ENCODE data around the gene CFAP77. TPM values are rescaled to one million over a fixed set of nuclear protein-coding genes. Genes with fewer than 3 reads are reported as not detected.
A peak's percentile ranks its signal among the peaks of the same experiment; 100 is the strongest.

CFAP77 gene
- total RNA-seq, 1 donor from 2014 or later: 0.13 TPM

DNA sequence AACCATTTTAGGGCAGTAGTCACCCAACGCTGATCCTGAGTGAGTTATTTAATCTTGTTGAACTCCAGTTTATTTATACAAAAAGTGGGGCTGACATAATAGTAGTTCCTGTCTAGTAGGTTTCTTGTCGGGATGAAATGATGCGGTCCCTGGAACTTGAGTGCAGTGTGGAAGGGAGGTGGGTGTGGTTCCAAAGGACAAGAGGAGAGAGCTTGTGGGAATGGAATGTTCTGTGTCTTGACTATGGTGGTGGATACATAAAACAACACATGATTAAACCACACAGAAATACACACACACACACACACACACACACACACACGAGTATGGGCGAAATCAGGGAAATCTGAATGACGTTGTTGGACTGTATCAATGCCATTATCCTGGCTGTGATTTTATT, 106.3 kb downstream of the CFAP77 start:
- no peak for DNase-seq (ENCODE audit: low read depth in 2 of 2)

DNA sequence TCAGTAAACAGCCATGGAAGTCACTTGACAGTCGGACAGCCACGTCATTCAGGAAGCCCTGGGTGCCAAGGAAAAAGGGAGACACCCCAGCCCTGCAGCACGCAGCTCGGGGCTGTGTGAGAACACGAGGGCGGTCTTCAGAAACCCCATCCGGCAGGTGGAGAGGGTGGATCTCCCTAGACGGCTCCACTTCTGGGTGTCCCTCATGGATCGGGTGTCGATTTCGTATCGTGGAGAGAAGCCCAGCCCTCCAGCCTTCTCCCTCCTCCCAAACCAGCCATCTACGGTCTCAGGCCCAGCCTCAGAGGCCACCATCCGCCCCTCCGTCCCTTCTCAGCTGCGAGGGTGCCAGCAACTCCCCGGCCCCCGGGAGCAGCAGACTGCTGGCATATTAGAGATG, 106.9 kb downstream of the CFAP77 start:
- no peak for DNase-seq (ENCODE audit: low read depth in 2 of 2)

DNA sequence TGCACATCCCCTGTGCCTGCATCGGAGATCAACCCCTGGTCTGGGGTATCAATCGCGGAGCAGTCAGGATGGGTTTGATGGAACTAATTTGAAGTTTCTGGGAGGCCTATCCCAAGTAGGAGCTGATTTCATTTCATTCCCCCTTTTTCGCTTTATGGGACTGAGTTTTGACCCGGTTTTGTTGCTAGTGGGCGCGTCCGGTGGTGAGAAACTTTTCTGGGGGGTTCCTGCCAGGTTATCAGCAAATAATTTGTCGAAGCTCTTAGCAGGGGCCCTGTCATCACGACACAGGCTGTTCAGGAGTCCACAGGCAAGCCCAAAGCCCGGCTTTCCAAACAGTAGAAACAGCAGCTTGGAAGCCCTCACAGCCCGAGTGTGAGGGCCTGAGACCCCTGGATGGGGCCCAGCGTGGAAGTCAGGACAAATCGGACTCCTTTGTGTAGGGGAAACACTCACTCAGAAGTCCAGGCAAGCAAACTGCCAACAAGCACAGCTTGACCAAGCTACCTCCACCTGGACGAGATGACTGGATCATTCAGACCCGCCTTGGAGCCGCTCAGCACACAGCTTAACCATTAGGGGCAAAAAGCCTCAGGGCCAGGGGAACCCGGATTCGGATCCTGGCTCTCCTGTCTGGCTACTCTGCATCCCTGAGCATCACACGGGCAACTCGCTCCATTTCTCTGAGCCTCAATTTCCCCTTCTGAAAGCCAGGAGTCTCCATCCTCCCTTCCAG, 108.0 kb downstream of the CFAP77 start:
- DNase-seq (ENCODE audit: low read depth in 2 of 2): no peak

DNA sequence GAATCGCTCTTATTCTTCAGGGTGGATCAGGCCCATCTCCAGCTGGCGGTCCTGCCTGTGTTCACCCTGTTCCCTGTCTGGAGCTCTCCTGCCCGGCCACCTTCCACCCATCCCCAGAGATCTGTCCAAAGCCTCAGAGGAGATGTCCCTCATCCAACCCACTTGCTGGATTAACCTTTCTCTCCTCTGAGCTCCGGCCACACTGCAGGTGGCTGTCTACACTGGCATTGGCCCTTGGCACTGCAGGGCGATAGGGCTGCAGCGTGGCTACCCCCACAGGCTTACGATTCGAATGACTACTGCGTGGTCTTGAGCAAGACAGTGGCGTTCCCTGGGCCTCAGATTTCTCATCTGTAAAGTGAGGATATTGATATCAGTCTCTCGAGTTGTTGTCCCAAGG, 108.6 kb downstream of the CFAP77 start:
- DNase-seq (ENCODE audit: low read depth in 2 of 2): no peak

DNA sequence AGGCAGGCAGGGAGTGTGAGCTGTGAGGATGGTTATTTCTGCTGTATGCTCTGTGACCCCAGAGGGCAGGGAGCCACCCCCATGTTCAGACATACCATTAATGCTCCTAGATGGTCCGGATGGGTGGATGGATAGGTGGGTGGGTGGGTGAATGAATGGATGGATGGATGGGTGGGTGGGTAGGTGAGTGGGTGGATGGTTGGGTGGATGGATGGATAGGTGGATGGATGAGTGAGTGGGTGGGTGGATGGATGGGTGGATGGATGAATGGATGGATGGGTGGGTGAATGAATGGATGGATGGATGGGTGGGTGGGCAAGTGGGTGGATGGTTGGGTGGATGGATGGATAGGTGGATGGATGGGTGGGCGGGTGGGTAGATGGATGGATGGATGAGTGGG, 109.0 kb downstream of the CFAP77 start:
- no peak for DNase-seq (ENCODE audit: low read depth in 2 of 2)

DNA sequence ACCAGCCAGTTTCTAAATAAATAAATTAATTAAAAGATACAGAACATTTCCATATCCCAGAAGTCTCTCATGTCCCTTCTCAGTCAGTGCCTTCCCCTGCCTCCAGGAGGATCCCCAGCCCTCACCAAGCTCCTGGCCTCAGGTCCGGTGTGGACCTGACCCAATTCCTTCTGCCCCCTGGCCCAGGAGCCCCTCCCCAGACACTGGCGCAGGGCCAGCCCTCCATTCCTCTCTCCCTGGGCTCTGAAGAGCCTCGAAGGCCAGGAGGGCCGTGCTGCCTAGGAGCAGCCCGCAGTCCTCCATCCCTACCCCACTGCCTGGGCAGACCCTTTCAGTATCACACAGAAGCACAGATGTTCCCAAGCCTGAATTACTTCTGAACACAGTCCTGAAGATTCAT, 110.6 kb downstream of the CFAP77 start:
- DNase-seq (ENCODE audit: low read depth in 2 of 2): no peak

DNA sequence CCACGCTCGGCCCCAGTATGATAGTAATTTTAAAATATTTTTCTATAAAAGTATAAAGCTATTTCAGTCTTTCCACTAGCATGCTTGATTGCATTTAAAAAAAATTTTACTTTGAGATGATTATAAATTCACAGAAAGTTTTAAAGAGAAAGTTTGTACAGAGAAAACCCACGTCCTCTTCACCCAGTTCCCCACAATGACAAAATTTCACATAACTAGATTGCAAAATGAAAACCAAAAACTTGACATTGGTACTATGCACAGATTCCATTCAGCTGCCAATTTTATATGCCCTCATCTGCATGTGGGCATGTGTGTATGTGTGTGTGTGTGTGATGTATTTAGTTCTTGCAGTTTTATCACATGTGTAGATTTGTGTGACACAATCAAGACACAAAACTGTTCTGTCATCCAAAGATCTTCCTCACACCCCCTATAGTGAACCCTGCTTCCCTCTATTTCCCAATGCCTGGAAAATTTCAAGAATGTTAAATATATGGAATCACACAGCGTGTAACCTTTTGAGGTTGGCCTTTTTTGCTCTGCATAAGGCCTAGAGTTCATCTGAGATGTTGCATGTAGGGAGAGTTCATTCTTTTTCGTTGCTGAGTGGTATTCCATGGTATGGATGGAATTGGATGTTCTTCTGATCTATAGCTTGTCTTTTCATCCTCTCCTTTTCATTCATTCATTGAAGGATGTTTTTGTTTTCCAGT, 115.5 kb downstream of the CFAP77 start:
- DNase-seq (ENCODE audit: low read depth in 2 of 2): no peak

DNA sequence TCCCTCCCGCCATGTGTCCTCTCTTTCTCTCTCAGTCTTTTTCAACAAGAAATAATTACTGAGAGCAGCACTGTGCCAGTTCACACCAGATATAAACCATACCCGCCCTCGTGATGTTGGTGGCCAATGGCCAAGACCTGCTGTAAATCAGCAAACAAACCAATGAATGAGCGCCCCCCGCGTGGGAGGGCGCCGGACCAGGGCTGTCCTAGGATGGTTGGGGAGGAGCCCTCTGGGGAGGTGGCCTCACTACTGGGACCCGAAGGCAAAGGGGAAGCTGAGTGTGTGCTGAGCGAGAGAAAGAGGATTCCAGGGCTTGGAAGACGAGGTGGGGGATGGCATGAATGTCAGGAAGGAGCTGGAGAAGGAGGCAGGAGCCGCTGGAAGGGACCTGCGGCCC, 121.2 kb downstream of the CFAP77 start:
- DNase-seq (ENCODE audit: low read depth in 2 of 2): no peak

DNA sequence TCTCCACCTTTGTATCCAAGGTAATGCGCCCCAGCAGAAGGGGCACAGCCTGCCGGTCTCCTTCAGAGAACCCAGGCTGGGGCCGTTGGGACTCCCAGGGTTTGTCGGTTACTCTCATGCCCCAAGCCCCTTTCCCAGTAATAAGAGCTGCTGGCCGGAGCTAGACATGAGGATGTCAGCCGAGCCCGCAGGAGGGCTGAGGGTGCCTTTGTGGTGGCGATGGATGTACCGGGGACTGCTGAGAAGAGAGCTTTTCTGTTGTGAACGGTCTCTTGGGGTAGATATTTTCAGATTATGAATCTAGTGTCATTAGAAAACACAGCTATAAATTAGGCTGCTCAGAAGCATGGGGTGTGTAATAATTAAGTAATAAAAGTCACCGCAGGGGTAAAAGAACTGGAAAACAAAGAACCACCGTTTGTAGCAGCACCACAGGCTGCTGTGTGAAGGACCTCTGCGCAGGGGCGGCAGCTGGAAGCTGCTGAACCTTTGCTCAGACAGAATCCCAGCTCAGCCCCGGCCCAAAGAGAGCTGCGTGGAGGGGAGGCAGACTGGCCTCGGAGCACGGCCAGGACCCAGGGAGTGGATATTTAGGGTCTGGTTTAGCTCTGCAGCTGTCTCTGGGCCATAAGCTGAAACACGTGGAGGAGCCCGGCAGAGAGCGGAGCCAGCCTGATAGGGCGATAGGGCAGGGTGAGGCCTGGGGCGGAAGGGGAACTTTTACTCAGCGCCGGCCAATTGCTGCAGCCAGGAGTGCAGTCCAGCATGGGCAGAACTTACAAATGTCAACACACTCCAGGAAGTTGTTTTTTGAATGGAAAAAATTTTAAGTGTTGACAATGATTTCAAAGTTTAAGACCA, 121.9 kb downstream of the CFAP77 start:
- no peak for DNase-seq (ENCODE audit: low read depth in 2 of 2)

DNA sequence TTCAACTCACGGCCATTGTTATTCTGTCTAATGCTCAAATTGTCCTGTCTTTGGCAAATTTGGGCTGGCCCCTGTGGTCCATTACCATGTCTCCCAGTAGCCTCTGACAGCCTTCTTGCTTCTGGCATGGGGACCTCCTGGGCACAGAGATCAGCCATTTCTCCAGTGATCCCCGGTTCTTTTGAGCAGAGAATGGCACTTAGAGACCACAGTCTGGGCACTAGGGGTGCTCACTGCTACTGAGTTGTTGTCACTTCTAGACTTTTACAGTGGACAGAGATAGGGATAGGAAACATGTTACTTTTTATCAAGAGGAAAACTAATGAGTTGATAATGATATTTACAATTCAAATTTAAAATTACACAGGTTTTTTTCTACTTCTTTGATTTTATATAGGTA, 124.8 kb downstream of the CFAP77 start:
- DNase-seq (ENCODE audit: low read depth in 2 of 2): no peak

DNA sequence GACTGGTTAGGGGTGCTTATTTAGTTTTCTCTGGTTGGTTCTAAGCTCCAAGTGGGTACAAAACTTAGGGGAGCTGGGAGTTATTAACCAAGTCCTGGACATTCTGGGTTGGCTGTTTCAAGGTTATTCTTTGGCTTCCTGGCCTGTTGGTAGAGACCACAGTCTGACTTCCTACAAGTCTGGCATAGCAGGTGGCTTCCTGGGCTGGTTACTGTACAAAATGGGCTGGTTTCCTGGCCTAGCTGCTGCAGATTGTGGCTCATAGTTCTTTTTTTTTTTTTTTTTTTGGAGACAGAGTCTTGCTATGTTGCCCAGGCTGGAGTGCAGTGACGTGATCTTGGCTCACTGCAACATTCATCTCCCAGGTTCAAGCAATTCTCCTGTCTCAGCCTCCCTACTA, 126.1 kb downstream of the CFAP77 start:
- DNase-seq (ENCODE audit: low read depth in 2 of 2): no peak

DNA sequence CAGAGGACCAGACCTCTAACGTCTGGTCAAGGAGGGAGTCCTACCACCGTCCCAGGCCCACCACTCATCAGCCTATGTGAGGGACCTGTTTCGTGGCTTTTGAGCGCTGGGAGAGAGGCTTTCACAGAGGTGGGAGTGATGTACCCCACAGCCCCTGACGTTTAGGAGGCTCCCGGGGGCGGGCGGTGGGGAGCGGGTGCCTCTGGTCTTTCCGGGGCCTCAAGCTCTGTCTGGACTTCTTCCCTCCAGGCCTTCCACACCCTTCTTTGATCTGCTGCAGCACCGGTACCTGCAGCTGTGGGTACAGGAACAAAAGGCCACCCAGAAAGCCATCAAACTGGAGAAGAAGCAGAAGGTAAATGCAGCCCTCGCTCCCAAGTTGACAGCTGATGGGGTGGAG, 127.3 kb downstream of the CFAP77 start:
- DNase-seq (ENCODE audit: low read depth in 2 of 2): no peak

DNA sequence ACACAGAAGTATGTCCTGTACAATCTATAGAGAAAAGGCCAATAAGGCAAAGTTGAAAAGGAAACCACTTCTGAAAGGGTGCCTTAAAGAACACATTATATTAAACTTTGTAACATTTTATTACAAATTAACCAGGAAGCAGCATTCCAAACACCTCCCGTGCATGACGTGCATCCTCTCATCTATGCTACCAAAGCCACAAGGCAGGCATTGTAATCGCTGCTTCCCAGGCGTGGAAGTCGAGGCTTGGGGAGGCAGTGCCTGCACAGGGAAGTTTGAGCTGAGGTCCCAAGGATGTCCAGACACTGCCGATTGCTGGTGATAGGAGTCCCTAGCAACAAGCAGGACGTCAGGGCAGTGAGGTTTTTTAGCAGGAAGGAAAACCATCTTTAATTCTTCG, 128.1 kb downstream of the CFAP77 start:
- DNase-seq (ENCODE audit: low read depth in 2 of 2): no peak

DNA sequence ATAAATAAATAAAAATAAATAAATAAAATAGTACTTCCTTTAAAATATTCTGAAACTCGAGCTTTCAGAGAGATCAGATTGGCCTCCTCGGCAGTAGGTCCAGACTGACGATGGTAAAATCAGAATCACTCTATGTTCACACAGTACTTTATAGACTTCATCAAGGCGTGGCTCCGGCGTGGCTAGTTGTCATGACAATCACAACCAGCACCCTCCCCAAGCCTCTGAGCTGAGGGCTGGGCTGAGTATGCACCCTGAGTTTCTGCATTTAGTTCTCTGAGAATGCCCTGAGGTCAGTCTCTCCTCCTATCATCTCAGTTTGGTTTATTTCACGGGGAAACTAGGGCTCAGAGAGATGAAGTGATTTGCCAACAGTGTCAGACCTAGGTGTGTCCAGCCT, 129.1 kb downstream of the CFAP77 start:
- no peak for DNase-seq (ENCODE audit: low read depth in 2 of 2)

DNA sequence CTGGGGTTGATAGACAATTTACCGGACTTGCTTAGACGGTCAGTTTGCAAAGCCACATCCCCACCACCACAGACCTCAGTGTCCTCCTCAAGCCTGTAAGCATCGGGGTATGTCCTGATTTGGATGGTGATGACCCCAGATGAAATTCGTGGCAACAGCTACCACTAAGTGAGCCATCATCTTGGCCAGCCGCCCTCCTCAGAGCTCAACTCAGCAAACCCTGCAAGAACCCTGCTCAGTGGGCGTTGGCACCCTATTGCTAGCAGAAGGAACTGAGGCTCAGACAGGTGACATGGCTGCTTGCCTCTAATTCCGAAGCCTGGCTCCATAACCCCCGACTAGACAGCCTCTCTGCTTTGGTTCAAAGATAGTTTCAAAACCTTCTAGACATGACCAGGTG, 131.0 kb downstream of the CFAP77 start:
- no peak for DNase-seq (ENCODE audit: low read depth in 2 of 2)

DNA sequence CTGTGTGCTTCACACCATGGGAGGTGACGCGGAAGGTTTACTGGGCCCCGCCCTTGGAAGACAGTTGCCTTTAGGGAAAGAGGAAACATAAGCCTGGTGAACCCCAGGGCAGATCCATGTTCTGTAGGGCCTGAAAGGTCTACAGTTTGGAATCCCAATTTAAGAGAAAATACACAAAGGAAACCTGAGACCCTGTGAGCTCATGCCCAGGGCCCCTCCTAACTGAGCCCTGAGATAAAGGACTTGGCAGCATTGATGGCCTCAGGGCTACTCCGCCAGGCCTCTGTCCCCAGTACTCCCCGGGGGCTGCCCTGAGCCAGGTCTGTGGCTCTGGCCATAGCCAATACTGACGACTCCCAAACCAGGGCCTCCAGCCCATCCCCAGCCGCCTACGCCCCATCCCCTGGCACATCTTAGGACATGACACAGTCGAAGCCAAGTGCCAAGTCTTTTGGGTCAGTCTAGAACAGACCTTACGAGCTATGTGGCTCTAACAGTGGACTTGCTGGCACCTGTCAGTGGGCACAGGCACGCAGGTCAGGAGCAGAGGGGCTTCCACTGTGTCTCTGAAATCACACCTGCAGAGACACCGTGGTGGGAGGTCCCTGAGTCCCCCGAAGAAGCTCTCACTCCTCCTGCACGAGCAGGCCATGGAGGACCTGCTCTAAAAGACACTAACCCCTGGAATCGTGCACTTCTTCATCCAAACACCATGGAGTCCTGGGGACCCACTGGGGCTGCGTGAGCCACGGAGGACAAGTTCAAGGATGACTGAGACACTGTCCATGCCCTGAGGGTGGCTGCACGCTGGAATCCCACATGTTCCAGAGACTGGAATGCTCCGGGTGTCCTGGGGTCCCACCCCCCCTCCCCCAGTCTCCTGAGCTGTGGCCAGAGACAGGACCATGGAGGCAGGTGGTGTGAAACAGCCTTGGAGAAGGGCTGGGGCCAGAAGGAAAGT, 132.1 kb downstream of the CFAP77 start:
- no peak for DNase-seq (ENCODE audit: low read depth in 2 of 2)

DNA sequence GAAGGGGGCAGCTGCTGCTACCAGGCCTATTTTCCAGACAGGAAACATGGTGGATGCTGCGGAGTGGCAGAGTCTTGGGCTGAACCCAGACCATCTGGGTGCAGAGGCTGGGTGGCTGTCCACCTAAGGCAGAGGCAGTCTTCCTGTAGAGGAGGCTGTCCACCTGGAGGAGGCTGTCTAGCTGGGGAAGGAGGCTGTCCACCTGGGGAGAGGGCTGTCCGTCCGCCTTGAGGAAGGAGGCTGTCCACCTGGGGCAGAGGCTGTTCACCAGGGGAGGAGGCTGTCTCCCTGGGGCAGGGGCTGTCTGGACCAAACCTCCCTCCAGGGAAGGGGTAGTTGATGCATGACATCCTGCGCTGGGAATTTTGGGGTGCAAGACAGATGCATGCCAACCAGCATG, 133.2 kb downstream of the CFAP77 start:
- no peak for DNase-seq (ENCODE audit: low read depth in 2 of 2)

DNA sequence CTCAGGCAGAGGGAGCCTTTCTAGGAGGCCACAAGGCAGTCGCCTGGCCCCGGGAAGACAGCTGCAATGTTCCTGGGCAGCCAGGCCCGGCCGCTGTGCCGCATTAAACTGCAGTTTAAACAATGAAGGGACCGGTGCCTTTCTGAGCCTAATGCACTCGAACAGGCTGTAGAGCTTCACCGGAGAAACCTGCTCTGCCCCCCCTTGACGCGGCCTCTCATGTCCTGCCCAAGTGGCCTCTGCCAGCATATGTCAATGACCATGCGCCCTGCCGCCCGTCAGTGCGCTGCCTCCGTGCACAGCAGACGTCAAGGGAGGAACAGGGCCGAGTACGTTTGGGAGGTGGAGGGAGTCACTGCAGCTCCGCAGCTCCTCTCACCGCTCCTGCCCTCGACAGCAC, 133.9 kb downstream of the CFAP77 start:
- no peak for DNase-seq (ENCODE audit: low read depth in 2 of 2)

DNA sequence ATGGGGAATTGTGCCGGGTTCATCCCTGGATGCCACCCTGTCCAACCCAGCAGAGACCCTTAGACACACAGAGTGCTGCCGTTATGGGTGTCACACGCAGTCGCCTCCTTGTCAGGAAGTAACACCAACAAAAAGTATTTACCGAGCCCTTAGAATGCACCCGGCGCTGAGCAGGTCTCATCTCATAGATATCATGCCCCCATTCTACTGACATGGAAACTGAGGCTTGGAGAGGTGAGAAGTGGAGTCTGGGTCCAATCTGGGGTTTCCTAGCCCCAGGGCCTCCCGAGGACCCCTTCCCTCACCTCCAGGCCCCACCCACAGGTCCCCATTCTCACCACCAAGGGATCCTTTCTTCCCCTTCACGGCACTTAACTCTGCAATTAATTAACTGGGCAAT, 135.6 kb downstream of the CFAP77 start:
- DNase-seq (ENCODE audit: low read depth in 2 of 2): no peak

DNA sequence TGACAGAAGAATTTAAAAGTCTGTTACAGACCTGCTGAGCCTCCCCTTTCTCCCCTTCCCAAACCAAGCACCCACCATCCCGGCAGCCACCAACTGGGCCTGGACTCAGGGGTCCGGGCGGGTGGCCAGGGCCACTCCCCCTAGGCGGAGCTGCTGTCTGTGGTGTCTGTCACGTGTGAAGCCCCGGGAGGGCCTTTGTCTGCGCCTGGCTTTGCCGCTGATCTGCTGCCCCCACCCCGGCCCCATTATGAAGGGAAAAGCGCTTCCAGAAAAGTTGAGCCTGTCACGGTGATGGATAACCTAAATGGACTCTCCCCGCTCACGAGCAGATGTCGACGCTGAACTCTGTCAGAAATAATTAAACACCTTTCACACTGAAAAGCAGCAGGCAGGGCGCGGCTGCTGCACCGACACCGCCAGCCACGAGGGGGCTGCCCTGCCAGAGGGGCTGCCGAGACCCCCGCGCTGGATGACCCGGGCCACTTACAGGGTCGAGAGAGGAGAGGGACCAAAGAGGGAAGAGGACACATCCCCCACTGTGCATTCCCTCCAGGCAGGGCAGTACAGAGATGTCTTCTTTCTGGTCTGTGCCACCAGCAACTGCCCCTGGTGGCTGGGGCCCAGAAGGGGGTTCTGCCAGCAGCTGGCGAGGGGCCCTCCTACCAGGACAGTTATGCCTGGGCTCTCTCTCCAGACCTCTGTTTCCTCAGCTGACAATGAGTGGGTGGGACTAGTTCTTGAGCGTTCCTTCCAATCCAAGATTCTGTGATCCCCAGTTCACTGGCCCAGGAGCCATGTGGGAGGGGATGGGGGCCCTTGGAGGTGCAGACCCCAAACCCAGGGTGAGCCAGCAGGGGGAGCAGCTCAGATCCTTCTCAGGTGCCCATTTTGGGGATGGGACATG, 136.4 kb downstream of the CFAP77 start:
- peak; percentile 34 to 52 for DNase-seq (ENCODE audit: low read depth in 2 of 2)

Data from dermis microvascular lymphatic vessel endothelial cell (primary cell).